Progenitor cell of endocrine pancreas (in vitro differentiated cells): ENCODE results near the gene PPFIA3. TPM values are rescaled to one million over a fixed set of nuclear protein-coding genes. Genes with fewer than 3 reads are reported as not detected.

Experiments used
- DNase-seq: peaks from one replicate; pipeline ENCODE4 v3.0.0; 2021; ENCODE audit warnings: low spot score; ENCODE audit not compliant: unreplicated experiment
- H3K27ac Mint-ChIP-seq: 2 replicates; pipeline ENCODE4 v1.8.0; 2021; ENCODE audit warnings: mild to moderate bottlenecking, moderate library complexity, mixed read lengths
- H3K27me3 Mint-ChIP-seq: 2 replicates; pipeline ENCODE4 v1.8.0; 2021; ENCODE audit warnings: mixed read lengths
- H3K36me3 Mint-ChIP-seq: 2 replicates; pipeline ENCODE4 v1.8.0; 2022; ENCODE audit warnings: mixed read lengths; ENCODE audit not compliant: insufficient read depth
- H3K4me1 Mint-ChIP-seq: 2 replicates; pipeline ENCODE4 v1.8.0; 2021; ENCODE audit warnings: low read depth, mixed read lengths
- H3K4me3 Mint-ChIP-seq: 2 replicates; pipeline ENCODE4 v1.8.0; 2021; ENCODE audit warnings: low read depth, mild to moderate bottlenecking, moderate library complexity, mixed read lengths
- H3K9me3 Mint-ChIP-seq: 2 replicates; pipeline ENCODE4 v1.8.0; 2021; ENCODE audit warnings: low read depth, mixed read lengths
- CTCF ChIP-seq: fragments of 200-600 bp; sonication (generic); IDR thresholded peaks from one replicate; pipeline ENCODE4 v1.5.0; 2021; ENCODE audit warnings: antibody characterized with exemption, mild to moderate bottlenecking; ENCODE audit not compliant: unreplicated experiment
- total RNA-seq: library from RNA; stranded (reverse); gene quantifications from 2 replicates; pipeline ENCODE4 v1.2.1, GENCODE V29; 2021

PPFIA3 gene
- total RNA-seq, 1 donor from 2014 or later, result 6.7 TPM

GRCh38 chr19:49129238-49129583, 9.9 kb downstream of the PPFIA3 start:
- H3K4me3 Mint-ChIP-seq, result no peak overlapping the region
- no peak for DNase-seq

GRCh38 chr19:49130325-49130724, 11.0 kb downstream of the PPFIA3 start:
- Mint-ChIP-seq H3K27ac (no peak overlapping the region), H3K36me3 (no peaks in the 10 kb centered on the region), H3K9me3 (no peaks in the 10 kb centered on the region), H3K4me1 (no peaks in the 10 kb centered on the region), H3K27me3 (peaks cover 34% of the 10 kb centered on the region), H3K4me3 (no peak overlapping the region)
- TF ChIP-seq CTCF, result no peak
- no peak for DNase-seq

More at GRCh38 chr19:49129238-49129583, 9.9 kb downstream of the PPFIA3 start:
- Mint-ChIP-seq H3K27ac (no peak overlapping the region), H3K9me3 (no peaks in the 10 kb centered on the region), H3K36me3 (no peaks in the 10 kb centered on the region), H3K27me3 (peaks cover 41% of the 10 kb centered on the region), H3K4me1 (no peaks in the 10 kb centered on the region)
- TF ChIP-seq CTCF, result no peak

- Mint-ChIP-seq H3K36me3 (peaks cover 2% of the 10 kb centered on the region), H3K27ac (peak overlapping the region; percentile 20), H3K27me3 (peaks cover 37% of the 10 kb centered on the region), H3K4me3 (peak overlapping the region; percentile 24), H3K4me1 (no peaks in the 10 kb centered on the region), H3K9me3 (peaks cover 2% of the 10 kb centered on the region)
- DNase-seq, result no peak
- no peak for TF ChIP-seq CTCF
Observed at GRCh38 chr19:49132974-49133609, 13.7 kb downstream of the PPFIA3 start.

- H3K36me3 Mint-ChIP-seq, result peaks cover 2% of the 10 kb centered on the region
Observed at GRCh38 chr19:49133621-49134454, 14.5 kb downstream of the PPFIA3 start.

More at GRCh38 chr19:49133621-49134454, 14.5 kb downstream of the PPFIA3 start:
- Mint-ChIP-seq H3K4me1 (no peaks in the 10 kb centered on the region), H3K4me3 (peak overlapping the region; percentile 24), H3K9me3 (peaks cover 2% of the 10 kb centered on the region), H3K27ac (no peak overlapping the region), H3K27me3 (peaks cover 34% of the 10 kb centered on the region)
- no peak for DNase-seq
- TF ChIP-seq CTCF, result no peak
